ENCODE data around the gene PYGL. TPM values are rescaled to one million over a fixed set of nuclear protein-coding genes. Genes with fewer than 3 reads are reported as not detected.

The PYGL gene
- total RNA-seq, 2 donors from 2014 or later: 11.5 to 11.9 TPM

GRCh38 chr14:50910495-50911420, 33.5 kb downstream of the PYGL start:
- DNase-seq: no peak
- WGBS, 2 donors: 80 to 90% methylated on average over 5 of the region's 5 CpGs
- no peak overlapping the region for H3K27ac ChIP-seq
- intact Hi-C loops (cut with DNase I): no loop called here
- H3K27me3 ChIP-seq: no peaks in the 10 kb centered on the region
- no peak overlapping the region for H3K4me3 ChIP-seq
- TF ChIP-seq CTCF (IDR thresholded peaks at IDR 0.05): no peak
- no peak for TF ChIP-seq POLR2A (IDR thresholded peaks at IDR 0.05)
- no peaks in the 10 kb centered on the region for H3K36me3 ChIP-seq (replicated peaks in 1 of 2; ENCODE audit: insufficient read depth in 1 of 2, low read depth in 2 of 2)
- no peaks in the 10 kb centered on the region for H3K4me1 ChIP-seq
- ATAC-seq: no peak
- no peaks in the 10 kb centered on the region for H3K9me3 ChIP-seq

- H3K27ac ChIP-seq: no peak overlapping the region
- no peaks in the 10 kb centered on the region for H3K36me3 ChIP-seq (replicated peaks in 1 of 2; ENCODE audit: insufficient read depth in 1 of 2, low read depth in 2 of 2)
- no peak overlapping the region for H3K4me3 ChIP-seq
- TF ChIP-seq CTCF (IDR thresholded peaks at IDR 0.05): no peak
- no peak for TF ChIP-seq POLR2A (IDR thresholded peaks at IDR 0.05)
- H3K9me3 ChIP-seq: no peaks in the 10 kb centered on the region
- DNase-seq (no peak), ATAC-seq (no peak)
- 57 to 62% methylated on average over 5 of the region's 5 CpGs for WGBS, 2 donors
- no peaks in the 10 kb centered on the region for H3K4me1 ChIP-seq
- intact Hi-C loops (cut with DNase I): no loop called here
- no peaks in the 10 kb centered on the region for H3K27me3 ChIP-seq
Measured at GRCh38 chr14:50906326-50907065, 37.8 kb downstream of the PYGL start.

DNA sequence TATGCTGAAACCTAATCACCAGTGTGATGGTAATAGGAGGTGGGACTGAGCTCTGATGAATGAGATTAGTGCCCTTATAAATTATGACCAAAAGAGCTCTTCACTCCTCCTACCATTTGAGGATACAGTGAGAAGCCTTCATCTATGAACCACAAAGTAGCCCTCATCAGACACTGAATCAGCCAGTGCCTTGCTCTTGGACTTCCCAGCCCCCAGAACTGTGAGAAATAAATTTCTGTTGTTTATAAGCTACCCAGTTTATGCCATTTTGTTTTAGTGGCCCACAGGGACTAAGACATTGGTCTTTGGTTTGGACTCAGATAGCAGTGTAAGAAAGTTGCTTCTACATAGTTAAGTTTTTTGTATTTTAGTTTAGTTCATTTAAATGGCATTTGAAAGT, 39.6 kb downstream of the PYGL start:
- H3K27ac ChIP-seq: no peak overlapping the region
- no peaks in the 10 kb centered on the region for H3K27me3 ChIP-seq
- H3K36me3 ChIP-seq (replicated peaks in 1 of 2; ENCODE audit: insufficient read depth in 1 of 2, low read depth in 2 of 2): no peaks in the 10 kb centered on the region
- no peaks in the 10 kb centered on the region for H3K9me3 ChIP-seq
- no peaks in the 10 kb centered on the region for H3K4me1 ChIP-seq
- no peak for DNase-seq
- no peak for TF ChIP-seq POLR2A (IDR thresholded peaks at IDR 0.05)
- no peak for TF ChIP-seq CTCF (IDR thresholded peaks at IDR 0.05)
- intact Hi-C loops (cut with DNase I): no loop called here
- H3K4me3 ChIP-seq: no peak overlapping the region
- no peak for ATAC-seq

- no peak overlapping the region for H3K27ac ChIP-seq
- no peaks in the 10 kb centered on the region for H3K27me3 ChIP-seq
- no peaks in the 10 kb centered on the region for H3K9me3 ChIP-seq
- no peak for DNase-seq
- no peaks in the 10 kb centered on the region for H3K4me1 ChIP-seq
- intact Hi-C loops (cut with DNase I): no loop called here
- H3K36me3 ChIP-seq (replicated peaks in 1 of 2; ENCODE audit: insufficient read depth in 1 of 2, low read depth in 2 of 2): no peaks in the 10 kb centered on the region
- H3K4me3 ChIP-seq: no peak overlapping the region
- ATAC-seq: no peak
- no peak for TF ChIP-seq POLR2A (IDR thresholded peaks at IDR 0.05)
- no peak for TF ChIP-seq CTCF (IDR thresholded peaks at IDR 0.05)
- 89 to 91% methylated on average over 3 of the region's 3 CpGs for WGBS, 2 donors
Measured at GRCh38 chr14:50901361-50901760, 42.9 kb downstream of the PYGL start.
